ENCODE results near the gene CHRNG.

Gene CHRNG

DNA sequence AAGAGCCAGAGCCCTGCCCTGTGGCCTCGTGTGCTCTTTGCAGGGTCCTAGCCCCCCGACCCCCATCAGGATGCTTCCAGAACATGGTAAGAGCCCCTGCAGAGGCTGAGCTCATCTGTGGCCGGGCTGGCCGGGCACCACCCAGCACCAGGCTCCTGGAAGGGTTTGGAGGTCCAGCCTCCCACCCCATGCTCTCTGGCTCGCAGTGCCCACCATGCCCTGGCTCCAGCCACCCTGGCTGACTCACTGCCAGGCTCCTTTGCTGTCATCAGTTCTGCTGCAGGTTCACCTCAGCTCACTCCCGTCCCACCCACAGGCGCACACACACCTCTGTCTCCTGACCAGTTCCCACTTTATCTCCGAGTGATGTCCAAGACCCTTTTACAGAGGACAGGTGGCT is 48.5 kb downstream of the CHRNG start:
- no peak overlapping the region for H3K4me3 ChIP-seq (replicated peaks in 1 of 2; ENCODE audit: low read depth in 2 of 2, low read length in 2 of 2)
- TF ChIP-seq, protein P1, sequence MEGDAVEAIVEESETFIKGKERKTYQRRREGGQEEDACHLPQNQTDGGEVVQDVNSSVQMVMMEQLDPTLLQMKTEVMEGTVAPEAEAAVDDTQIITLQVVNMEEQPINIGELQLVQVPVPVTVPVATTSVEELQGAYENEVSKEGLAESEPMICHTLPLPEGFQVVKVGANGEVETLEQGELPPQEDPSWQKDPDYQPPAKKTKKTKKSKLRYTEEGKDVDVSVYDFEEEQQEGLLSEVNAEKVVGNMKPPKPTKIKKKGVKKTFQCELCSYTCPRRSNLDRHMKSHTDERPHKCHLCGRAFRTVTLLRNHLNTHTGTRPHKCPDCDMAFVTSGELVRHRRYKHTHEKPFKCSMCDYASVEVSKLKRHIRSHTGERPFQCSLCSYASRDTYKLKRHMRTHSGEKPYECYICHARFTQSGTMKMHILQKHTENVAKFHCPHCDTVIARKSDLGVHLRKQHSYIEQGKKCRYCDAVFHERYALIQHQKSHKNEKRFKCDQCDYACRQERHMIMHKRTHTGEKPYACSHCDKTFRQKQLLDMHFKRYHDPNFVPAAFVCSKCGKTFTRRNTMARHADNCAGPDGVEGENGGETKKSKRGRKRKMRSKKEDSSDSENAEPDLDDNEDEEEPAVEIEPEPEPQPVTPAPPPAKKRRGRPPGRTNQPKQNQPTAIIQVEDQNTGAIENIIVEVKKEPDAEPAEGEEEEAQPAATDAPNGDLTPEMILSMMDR (IDR thresholded peaks at IDR 0.05; ENCODE audit: low read depth, low read length): no peak
- no peak for DNase-seq (ENCODE audit: low read depth in 2 of 2)

DNA sequence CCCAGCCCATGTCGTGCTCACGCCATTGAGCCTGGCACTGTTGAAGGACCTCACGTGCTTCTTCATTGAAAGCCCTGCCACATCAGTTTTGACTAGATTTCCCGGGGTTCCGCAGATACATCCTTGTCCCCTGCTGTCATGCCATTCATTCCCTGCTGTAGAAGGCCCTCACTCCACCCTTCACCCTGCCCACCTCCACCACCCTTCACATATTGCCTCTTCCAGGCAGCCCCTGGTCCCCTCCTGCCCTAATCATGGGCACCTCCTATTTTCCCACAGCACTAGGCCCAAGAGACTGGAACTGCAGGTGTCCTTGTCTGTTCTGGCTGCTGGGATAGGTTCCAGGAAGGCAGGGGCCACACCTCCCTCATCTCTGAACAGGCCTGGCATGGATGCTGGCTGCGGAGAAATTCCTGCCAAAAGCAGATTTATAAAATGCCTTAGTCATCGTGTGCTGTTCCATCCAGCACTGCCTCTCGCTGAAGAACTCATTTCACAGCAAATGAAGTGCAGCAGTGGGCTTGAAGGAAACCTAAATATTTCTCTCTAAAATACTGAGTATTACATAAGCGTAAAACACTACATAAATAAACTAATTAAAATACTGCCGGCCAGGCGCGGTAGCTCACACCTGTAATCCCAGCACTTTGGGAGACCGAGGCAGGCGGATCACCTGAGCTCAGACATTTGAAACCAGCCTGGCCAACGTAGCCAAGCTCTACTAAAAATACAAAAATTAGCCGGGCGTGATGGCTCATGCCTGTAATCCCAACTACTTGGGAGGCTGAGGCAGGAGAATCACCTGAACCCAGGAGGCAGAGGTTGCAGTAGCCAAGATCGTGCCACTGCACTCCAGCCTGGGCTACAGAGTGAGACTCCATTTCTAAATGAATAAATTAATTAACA is 49.4 kb downstream of the CHRNG start:
- peak; percentile 64 to 87 for DNase-seq (ENCODE audit: low read depth in 2 of 2)
- no peak overlapping the region for H3K4me3 ChIP-seq (replicated peaks in 1 of 2; ENCODE audit: low read depth in 2 of 2, low read length in 2 of 2)
- TF ChIP-seq, protein P1 (IDR thresholded peaks at IDR 0.05; ENCODE audit: low read depth, low read length): no peak

DNA sequence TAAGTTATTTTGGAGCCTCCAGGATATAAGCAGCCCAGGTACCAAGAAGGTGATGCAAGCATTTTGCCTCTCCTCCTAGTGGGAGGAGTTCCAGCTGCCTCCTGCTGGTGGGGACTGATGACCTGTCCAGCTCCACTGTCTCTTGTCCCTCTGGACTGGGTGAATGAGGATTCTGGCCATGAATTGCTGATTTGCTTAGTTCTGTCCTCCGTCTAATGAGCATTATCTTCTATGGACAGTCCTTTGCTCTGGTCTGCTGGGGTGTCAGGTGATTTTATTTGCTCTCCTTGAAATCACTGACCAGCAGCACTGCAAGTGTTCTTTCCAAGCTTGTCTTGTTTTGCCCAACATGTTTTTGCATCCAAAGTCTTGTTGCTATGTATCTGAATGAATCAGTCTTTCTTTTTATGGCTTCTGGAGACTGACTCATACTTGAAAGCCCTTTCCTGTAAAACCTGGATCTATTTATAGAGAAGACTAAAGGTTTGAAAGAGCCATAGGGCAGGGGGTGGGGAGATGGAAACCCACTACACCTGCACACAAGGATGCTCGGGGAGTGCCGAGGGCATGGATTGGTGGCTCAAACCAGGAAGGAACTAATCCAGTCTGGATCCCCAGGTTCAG is 53.4 kb downstream of the CHRNG start:
- DNase-seq (ENCODE audit: low read depth in 2 of 2): peak; percentile 73 to 89
- TF ChIP-seq, protein P1 (IDR thresholded peaks at IDR 0.05; ENCODE audit: low read depth, low read length): peak; percentile 26
- no peak overlapping the region for H3K4me3 ChIP-seq (replicated peaks in 1 of 2; ENCODE audit: low read depth in 2 of 2, low read length in 2 of 2)

DNA sequence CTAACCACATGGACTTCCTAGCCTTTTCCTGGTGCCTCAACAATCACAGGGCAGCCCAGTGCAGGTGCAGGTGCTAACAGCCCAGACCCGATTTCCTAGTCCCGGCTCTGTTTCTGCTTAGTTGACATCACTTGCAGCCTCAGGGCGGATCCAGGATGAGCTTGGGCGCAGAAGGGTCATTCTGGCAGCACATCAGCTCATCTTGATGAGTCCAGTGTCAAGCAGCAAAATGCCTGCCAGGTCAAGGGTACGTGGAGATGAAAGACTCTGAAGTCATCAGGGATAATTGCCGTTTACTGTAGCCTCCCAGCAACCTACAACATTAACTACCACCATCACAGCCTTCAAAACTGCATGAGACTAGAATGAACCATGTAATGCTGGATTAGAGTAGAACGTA is 54.5 kb downstream of the CHRNG start:
- no peak for DNase-seq (ENCODE audit: low read depth in 2 of 2)
- TF ChIP-seq, protein P1 (IDR thresholded peaks at IDR 0.05; ENCODE audit: low read depth, low read length): no peak
- H3K4me3 ChIP-seq (replicated peaks in 1 of 2; ENCODE audit: low read depth in 2 of 2, low read length in 2 of 2): no peak overlapping the region

Measured in cardiac fibroblast (primary cell).